ENCODE measurements around the gene CHRNB2.

The CHRNB2 gene

DNA sequence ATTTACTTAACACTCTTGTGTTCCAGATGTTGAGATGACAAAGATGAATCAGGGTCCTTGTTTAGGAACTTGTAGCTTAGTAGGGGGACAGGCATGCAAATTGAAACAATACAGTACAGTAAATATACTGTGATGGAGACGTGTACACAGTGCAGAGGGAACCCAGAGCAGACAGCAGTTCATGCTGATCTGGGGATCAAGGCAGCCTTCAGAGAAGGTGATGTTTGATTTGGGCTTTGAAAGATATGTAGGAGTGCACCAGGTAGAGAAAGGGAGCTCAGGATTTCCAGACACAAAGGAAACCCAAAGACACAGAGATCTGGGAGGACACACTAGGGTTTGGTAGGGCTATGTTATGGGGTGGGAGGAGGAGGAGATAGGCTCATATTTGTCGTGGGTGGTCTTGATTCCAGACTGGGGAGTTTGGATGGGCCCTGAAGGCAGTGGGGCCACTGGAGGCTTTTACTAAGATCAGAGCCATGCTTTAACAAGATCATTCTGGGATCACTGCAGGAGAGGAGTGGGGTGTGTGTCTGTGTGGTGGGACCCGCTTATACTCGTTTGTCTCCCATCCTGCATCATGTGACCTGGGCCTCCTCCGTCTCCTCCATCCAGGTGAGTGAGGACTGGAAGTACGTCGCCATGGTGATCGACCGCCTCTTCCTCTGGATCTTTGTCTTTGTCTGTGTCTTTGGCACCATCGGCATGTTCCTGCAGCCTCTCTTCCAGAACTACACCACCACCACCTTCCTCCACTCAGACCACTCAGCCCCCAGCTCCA is 7.8 kb downstream of the CHRNB2 start:
- TF ChIP-seq, protein P1, sequence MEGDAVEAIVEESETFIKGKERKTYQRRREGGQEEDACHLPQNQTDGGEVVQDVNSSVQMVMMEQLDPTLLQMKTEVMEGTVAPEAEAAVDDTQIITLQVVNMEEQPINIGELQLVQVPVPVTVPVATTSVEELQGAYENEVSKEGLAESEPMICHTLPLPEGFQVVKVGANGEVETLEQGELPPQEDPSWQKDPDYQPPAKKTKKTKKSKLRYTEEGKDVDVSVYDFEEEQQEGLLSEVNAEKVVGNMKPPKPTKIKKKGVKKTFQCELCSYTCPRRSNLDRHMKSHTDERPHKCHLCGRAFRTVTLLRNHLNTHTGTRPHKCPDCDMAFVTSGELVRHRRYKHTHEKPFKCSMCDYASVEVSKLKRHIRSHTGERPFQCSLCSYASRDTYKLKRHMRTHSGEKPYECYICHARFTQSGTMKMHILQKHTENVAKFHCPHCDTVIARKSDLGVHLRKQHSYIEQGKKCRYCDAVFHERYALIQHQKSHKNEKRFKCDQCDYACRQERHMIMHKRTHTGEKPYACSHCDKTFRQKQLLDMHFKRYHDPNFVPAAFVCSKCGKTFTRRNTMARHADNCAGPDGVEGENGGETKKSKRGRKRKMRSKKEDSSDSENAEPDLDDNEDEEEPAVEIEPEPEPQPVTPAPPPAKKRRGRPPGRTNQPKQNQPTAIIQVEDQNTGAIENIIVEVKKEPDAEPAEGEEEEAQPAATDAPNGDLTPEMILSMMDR (IDR thresholded peaks at IDR 0.05; ENCODE audit: low read depth, low read length) = no peak
- H3K4me3 ChIP-seq (ENCODE audit: low read depth, low read length) = no peak overlapping the region

DNA sequence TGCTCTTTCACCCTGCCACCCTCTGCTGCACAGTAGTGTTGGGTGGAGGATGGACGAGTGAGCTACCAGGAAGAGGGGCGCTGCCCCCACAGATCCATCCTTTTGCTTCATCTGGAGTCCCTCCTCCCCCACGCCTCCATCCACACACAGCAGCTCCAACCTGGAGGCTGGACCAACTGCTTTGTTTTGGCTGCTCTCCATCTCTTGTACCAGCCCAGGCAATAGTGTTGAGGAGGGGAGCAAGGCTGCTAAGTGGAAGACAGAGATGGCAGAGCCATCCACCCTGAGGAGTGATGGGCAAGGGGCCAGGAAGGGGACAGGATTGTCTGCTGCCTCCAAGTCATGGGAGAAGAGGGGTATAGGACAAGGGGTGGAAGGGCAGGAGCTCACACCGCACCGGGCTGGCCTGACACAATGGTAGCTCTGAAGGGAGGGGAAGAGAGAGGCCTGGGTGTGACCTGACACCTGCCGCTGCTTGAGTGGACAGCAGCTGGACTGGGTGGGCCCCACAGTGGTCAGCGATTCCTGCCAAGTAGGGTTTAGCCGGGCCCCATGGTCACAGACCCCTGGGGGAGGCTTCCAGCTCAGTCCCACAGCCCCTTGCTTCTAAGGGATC is 8.5 kb downstream of the CHRNB2 start:
- H3K4me3 ChIP-seq (ENCODE audit: low read depth, low read length) = no peak overlapping the region
- TF ChIP-seq, protein P1 (IDR thresholded peaks at IDR 0.05; ENCODE audit: low read depth, low read length) = no peak

DNA sequence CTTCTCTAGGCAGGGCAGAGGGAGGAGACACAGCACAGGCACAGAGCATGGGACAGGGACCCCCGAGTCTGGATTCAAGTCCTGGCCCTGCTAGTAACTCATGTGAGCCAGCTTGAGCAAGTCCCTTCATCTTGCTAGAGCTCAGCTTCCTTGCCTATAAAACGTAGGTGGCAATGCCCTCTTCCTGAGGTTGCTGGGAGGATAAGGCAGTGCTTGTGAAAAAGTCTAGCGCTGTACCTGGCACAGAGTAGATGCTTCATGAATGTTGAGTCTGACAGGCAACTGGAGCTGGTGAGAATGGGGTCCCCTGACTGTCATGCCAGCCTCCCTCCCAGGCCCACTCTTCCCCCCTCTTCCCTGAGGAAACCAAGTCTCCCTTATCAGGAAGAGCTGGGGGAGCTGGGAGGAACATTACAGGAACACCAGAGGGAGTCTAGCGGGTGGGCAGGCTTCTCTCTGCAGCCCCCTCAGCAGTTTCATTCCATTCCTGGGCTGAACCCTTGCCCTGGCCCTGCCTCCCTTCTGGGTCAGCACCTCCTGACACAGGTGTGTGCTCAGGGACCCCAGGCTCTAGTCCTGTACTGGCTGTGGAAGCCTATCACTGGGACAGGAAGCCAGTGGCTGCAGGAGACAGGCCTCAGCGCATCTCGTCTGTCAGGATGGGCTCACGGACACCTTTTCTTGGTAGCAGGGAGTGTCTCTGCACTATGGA is 9.9 kb downstream of the CHRNB2 start:
- TF ChIP-seq, protein P1 (IDR thresholded peaks at IDR 0.05; ENCODE audit: low read depth, low read length) = no peak
- no peak overlapping the region for H3K4me3 ChIP-seq (ENCODE audit: low read depth, low read length)

DNA sequence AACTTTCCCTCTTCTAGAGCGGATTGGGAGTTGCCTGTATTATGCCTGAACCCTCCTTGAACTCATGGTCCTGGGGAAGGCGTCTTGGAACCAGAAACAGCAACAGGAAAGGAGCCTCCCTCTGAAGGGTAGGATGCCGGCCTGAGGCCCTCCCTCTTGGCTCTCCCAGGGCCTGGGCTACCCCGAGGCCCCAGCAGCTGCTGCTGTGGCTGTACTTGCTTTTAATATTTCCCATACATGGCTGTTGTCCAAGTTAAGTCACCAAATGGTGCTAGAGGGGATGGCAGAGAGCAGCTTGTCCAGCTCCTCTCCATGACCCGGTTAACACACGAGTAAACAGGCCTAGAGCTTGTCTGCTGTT is 10.5 kb downstream of the CHRNB2 start:
- TF ChIP-seq, protein P1 (IDR thresholded peaks at IDR 0.05; ENCODE audit: low read depth, low read length) = no peak
- H3K4me3 ChIP-seq (ENCODE audit: low read depth, low read length) = no peak overlapping the region

DNA sequence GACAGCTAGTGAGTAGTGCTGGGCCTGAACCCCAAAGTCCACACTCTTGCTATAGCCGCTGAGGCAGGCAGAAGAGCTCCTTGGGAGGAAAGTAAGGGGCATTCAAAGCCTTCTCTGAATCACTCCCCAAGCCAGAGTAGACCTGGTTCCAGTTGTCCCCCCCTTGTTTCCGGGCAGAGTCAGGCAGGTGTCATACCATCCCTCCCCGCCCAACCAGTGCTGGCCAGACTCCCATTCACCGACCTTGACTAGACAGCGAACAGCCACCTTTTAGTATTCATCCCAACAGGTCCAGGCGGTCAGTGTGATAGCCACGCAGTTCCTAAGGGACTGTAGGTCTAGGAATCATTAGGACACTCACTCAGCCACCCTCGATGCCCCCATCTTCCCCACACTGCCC is 11.8 kb downstream of the CHRNB2 start:
- H3K4me3 ChIP-seq (ENCODE audit: low read depth, low read length) = no peak overlapping the region
- TF ChIP-seq, protein P1 (IDR thresholded peaks at IDR 0.05; ENCODE audit: low read depth, low read length) = no peak

DNA sequence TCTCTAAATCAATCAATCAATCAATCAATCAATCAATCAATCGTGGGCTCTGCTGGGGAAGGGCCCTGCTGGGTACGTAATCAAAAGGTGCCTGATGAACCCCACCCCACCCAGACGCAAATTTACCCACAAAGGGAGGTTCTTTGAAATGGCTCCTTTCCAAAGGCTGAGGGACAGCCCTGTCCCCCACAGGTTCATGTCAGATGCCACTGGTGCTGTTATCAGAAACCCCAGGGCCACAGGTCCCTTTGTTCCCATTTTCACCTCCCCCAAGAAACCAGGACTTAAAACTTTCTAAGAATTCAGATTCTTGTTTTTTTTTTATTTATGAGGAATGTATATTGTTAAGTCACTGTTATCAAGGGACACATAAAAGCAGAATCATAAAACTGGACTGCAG is 14.2 kb downstream of the CHRNB2 start:
- TF ChIP-seq, protein P1 (IDR thresholded peaks at IDR 0.05; ENCODE audit: low read depth, low read length) = no peak
- no peak overlapping the region for H3K4me3 ChIP-seq (ENCODE audit: low read depth, low read length)

DNA sequence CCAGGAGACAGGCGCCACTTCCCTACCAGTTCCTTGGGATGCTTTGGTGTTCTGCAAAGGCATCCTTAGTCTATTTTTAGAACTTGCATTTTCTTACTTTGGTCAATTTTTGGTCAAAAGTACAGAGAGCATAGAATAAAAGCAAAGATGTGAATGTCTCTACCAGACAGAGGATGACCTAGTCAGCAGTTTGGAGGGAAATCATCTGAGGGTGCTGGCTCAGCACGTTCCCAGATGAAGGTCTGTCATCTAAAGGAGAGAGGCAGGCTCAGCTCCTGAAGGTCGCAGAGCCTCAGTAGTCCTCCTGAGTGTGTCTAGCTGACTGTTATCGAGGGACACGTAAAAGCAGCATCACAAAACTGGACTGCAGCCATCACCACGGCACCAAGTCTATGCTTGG is 15.3 kb downstream of the CHRNB2 start:
- no peak overlapping the region for H3K4me3 ChIP-seq (ENCODE audit: low read depth, low read length)
- TF ChIP-seq, protein P1 (IDR thresholded peaks at IDR 0.05; ENCODE audit: low read depth, low read length) = no peak

All from WI38 (cell line).